Neutrophil (primary cell): Measurements from ENCODE around the gene LARGE1.

ENCODE experiments used
- H3K27ac ChIP-seq: fragments of 200-600 bp; sonication (generic); 2 replicates; pipeline ENCODE4 v1.5.1; 2016; ENCODE audit warnings: mild to moderate bottlenecking, moderate library complexity
- H3K27me3 ChIP-seq: fragments of 200-600 bp; sonication (generic); 2 replicates; pipeline ENCODE4 v1.6.0; 2016; ENCODE audit warnings: mild to moderate bottlenecking
- H3K36me3 ChIP-seq: fragments of 200-600 bp; sonication (generic); 2 replicates; pipeline ENCODE4 v1.5.1; 2017
- H3K4me1 ChIP-seq, 2 experiments: fragments of 200-600 bp in 1 of 2; sonication (generic) in 1 of 2; 1 replicate in 1 of 2; 2 replicates in 1 of 2; pipeline versions ENCODE4 v1.5.1 to v1.6.1; 2013 to 2016; ENCODE audit warnings: low read depth in 1 of 2, low read length in 1 of 2, mild to moderate bottlenecking in 1 of 2, moderate library complexity in 1 of 2; ENCODE audit not compliant: control insufficient read depth in 1 of 2, insufficient read depth in 1 of 2
- H3K4me3 ChIP-seq, 2 experiments: fragments of 200-600 bp in 1 of 2; sonication (generic) in 1 of 2; 1 replicate in 1 of 2; 2 replicates in 1 of 2; pipeline ENCODE4 v1.5.1; 2013 to 2016; ENCODE audit warnings: low read depth in 1 of 2, low read length in 1 of 2, mild to moderate bottlenecking in 1 of 2, moderate library complexity in 1 of 2
- H3K9me3 ChIP-seq: fragments of 200-600 bp; sonication (generic); 2 replicates; pipeline ENCODE4 v1.5.1; 2016
- CTCF ChIP-seq: fragments of 200-600 bp; sonication (generic); IDR thresholded peaks from 2 replicates; pipeline ENCODE4 v1.5.1; 2016; ENCODE audit warnings: antibody characterized with exemption

The LARGE1 gene

GRCh38 chr22:33625959-33626358 lies 294.3 kb downstream of the LARGE1 start:
- Histone ChIP-seq H3K9me3 (no peaks in the 10 kb centered on the region), H3K4me3 (no peak overlapping the region), H3K36me3 (no peaks in the 10 kb centered on the region), H3K4me1 (no peaks in the 10 kb centered on the region), H3K27me3 (no peaks in the 10 kb centered on the region), H3K27ac (no peak overlapping the region)
- no peak for TF ChIP-seq CTCF

- H3K27me3 ChIP-seq = no peaks in the 10 kb centered on the region
- no peaks in the 10 kb centered on the region for H3K36me3 ChIP-seq
- H3K4me1 ChIP-seq = no peaks in the 10 kb centered on the region
- H3K9me3 ChIP-seq = no peaks in the 10 kb centered on the region
- H3K4me3 ChIP-seq = no peak overlapping the region
- no peak overlapping the region for H3K27ac ChIP-seq
- no peak for TF ChIP-seq CTCF
Measured at GRCh38 chr22:33620085-33620484, 300.2 kb downstream of the LARGE1 start.

- Histone ChIP-seq H3K4me1 (no peaks in the 10 kb centered on the region), H3K4me3 (no peak overlapping the region), H3K36me3 (no peaks in the 10 kb centered on the region), H3K9me3 (no peaks in the 10 kb centered on the region), H3K27ac (no peak overlapping the region), H3K27me3 (no peaks in the 10 kb centered on the region)
- no peak for TF ChIP-seq CTCF
Measured at GRCh38 chr22:33606504-33606903, 313.8 kb downstream of the LARGE1 start.

GRCh38 chr22:33605666-33606065 lies 314.6 kb downstream of the LARGE1 start:
- no peak overlapping the region for H3K27ac ChIP-seq
- no peaks in the 10 kb centered on the region for H3K27me3 ChIP-seq
- no peak for TF ChIP-seq CTCF
- no peak overlapping the region for H3K4me3 ChIP-seq
- H3K9me3 ChIP-seq = no peaks in the 10 kb centered on the region
- H3K4me1 ChIP-seq = no peaks in the 10 kb centered on the region
- H3K36me3 ChIP-seq = no peaks in the 10 kb centered on the region

GRCh38 chr22:33605221-33605620 lies 315.1 kb downstream of the LARGE1 start:
- no peak for TF ChIP-seq CTCF
- no peaks in the 10 kb centered on the region for H3K4me1 ChIP-seq
- H3K27me3 ChIP-seq = no peaks in the 10 kb centered on the region
- no peaks in the 10 kb centered on the region for H3K36me3 ChIP-seq
- H3K27ac ChIP-seq = no peak overlapping the region
- H3K4me3 ChIP-seq = no peak overlapping the region
- no peaks in the 10 kb centered on the region for H3K9me3 ChIP-seq

- TF ChIP-seq CTCF = no peak
- Histone ChIP-seq H3K36me3 (no peaks in the 10 kb centered on the region), H3K27me3 (no peaks in the 10 kb centered on the region), H3K4me3 (no peak overlapping the region), H3K9me3 (no peaks in the 10 kb centered on the region), H3K27ac (no peak overlapping the region), H3K4me1 (no peaks in the 10 kb centered on the region)
Measured at GRCh38 chr22:33601062-33601461, 319.2 kb downstream of the LARGE1 start.
